Measurements from ENCODE around the gene OR2A14.
A peak's percentile ranks its signal among the peaks of the same experiment; 100 is the strongest.
"Not testable (repeated sequence)": the region's sequence is repeated elsewhere in the genome, so short reads cannot be mapped to it uniquely, and the experiment has no call there.

Gene OR2A14

GRCh38 chr7:144122876-144123275 is at the start of gene OR2A14:
TSS of gene OR2A14 (plus strand) at chr7:144123176. CDS start at chr7:144129113, 5,937 bp downstream.
- DNase-seq: no peak

GRCh38 chr7:144074374-144074773 is 48.6 kb upstream of the OR2A14 start:
- DNase-seq: no peak

- no peak for DNase-seq
Observed at GRCh38 chr7:144085978-144086377, 37.0 kb upstream of the OR2A14 start, which contains the start of gene OR2A12. TSS of gene OR2A12 (plus strand) at chr7:144086278. CDS start at chr7:144095108, 8,830 bp downstream.

GRCh38 chr7:144086730-144087129 is 36.2 kb upstream of the OR2A14 start:
- no peak for DNase-seq

GRCh38 chr7:144087230-144087629 is 35.7 kb upstream of the OR2A14 start:
- no peak for DNase-seq

- no peak for DNase-seq
Observed at GRCh38 chr7:144090667-144091066, 32.3 kb upstream of the OR2A14 start.

GRCh38 chr7:144098776-144099175 is 24.2 kb upstream of the OR2A14 start:
- DNase-seq: no peak

- no peak for DNase-seq
Observed at GRCh38 chr7:144100607-144101006, 22.4 kb upstream of the OR2A14 start.

- no peak for DNase-seq
Observed at GRCh38 chr7:144102041-144102440, 20.9 kb upstream of the OR2A14 start.

GRCh38 chr7:144105211-144105610 is 17.8 kb upstream of the OR2A14 start:
- no peak for DNase-seq

- no peak for DNase-seq
Observed at GRCh38 chr7:144109283-144109682, 13.7 kb upstream of the OR2A14 start, which contains the start of gene OR2A2. TSS of gene OR2A2 (plus strand) at chr7:144109583. CDS start at chr7:144109583, 0 bp downstream.

- DNase-seq: no peak
Observed at GRCh38 chr7:144110272-144110671, 12.7 kb upstream of the OR2A14 start.

GRCh38 chr7:144113651-144114050 is 9.3 kb upstream of the OR2A14 start:
- no peak for DNase-seq

- DNase-seq: no peak
Observed at GRCh38 chr7:144118341-144118740, 4.6 kb upstream of the OR2A14 start.

GRCh38 chr7:144127714-144128334 is 4.8 kb downstream of the OR2A14 start:
- peak; percentile 80 for DNase-seq

GRCh38 chr7:144129601-144130000 is 6.6 kb downstream of the OR2A14 start:
- not testable (repeated sequence) for DNase-seq

- DNase-seq: no peak
Observed at GRCh38 chr7:144130730-144131129, 7.8 kb downstream of the OR2A14 start.

GRCh38 chr7:144132262-144132661 is 9.3 kb downstream of the OR2A14 start:
- no peak for DNase-seq

GRCh38 chr7:144133307-144133706 is 10.3 kb downstream of the OR2A14 start:
- no peak for DNase-seq

- no peak for DNase-seq
Observed at GRCh38 chr7:144134116-144134515, 11.1 kb downstream of the OR2A14 start.

GRCh38 chr7:144137501-144137900 is 14.5 kb downstream of the OR2A14 start:
- no peak for DNase-seq

GRCh38 chr7:144142187-144142586 is 19.2 kb downstream of the OR2A14 start:
- no peak for DNase-seq

- DNase-seq: no peak
Observed at GRCh38 chr7:144144426-144144825, 21.4 kb downstream of the OR2A14 start.

- DNase-seq: no peak
Observed at GRCh38 chr7:144148224-144148827, 25.4 kb downstream of the OR2A14 start.

GRCh38 chr7:144158861-144159260 is 35.9 kb downstream of the OR2A14 start:
- no peak for DNase-seq
